OCI-LY1 (cell line): ENCODE data around the gene ABCC9.

Experiments used
- EZH2 ChIP-seq: fragments of 200-600 bp; sonication (generic), shearing (Covaris generic); IDR thresholded peaks from 2 replicates; pipeline ENCODE4 v1.8.0; 2017; ENCODE audit warnings: borderline replicate concordance, mixed run types, mild to moderate bottlenecking, antibody characterized with exemption, low read length, moderate library complexity, mixed read lengths
- TF ChIP-seq, protein P1 (sequence below): fragments of 200-600 bp; sonication (generic), shearing (Covaris generic); IDR thresholded peaks from 2 replicates; pipeline ENCODE4 v1.5.1; 2017; ENCODE audit warnings: mild to moderate bottlenecking, antibody characterized with exemption, low read length, moderate library complexity, mixed read lengths

- TF ChIP-seq, protein P1, sequence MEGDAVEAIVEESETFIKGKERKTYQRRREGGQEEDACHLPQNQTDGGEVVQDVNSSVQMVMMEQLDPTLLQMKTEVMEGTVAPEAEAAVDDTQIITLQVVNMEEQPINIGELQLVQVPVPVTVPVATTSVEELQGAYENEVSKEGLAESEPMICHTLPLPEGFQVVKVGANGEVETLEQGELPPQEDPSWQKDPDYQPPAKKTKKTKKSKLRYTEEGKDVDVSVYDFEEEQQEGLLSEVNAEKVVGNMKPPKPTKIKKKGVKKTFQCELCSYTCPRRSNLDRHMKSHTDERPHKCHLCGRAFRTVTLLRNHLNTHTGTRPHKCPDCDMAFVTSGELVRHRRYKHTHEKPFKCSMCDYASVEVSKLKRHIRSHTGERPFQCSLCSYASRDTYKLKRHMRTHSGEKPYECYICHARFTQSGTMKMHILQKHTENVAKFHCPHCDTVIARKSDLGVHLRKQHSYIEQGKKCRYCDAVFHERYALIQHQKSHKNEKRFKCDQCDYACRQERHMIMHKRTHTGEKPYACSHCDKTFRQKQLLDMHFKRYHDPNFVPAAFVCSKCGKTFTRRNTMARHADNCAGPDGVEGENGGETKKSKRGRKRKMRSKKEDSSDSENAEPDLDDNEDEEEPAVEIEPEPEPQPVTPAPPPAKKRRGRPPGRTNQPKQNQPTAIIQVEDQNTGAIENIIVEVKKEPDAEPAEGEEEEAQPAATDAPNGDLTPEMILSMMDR, result no peak
- no peak for TF ChIP-seq EZH2
Measured at GRCh38 chr12:21839776-21840175, 101.5 kb downstream of the ABCC9 start.
